Neuron (in vitro differentiated cells): ENCODE data around the gene CLDN14.

ENCODE experiments used
- H2AFZ ChIP-seq: one replicate; pipeline ENCODE4 v1.6.1; 2013; ENCODE audit warnings: low read depth, mild to moderate bottlenecking, inconsistent platforms, low read length, moderate library complexity
- H3K27me3 ChIP-seq: one replicate; pipeline ENCODE4 v1.6.1; 2013; ENCODE audit warnings: low read length; ENCODE audit not compliant: insufficient read depth
- H3K36me3 ChIP-seq: one replicate; pipeline ENCODE4 v1.6.1; 2013; ENCODE audit warnings: low read length; ENCODE audit not compliant: insufficient read depth
- H3K4me1 ChIP-seq: one replicate; pipeline ENCODE4 v1.6.1; 2013; ENCODE audit warnings: low read length; ENCODE audit not compliant: insufficient read depth
- H3K4me3 ChIP-seq: 2 replicates; pipeline ENCODE4 v1.5.1; 2013; ENCODE audit warnings: mild to moderate bottlenecking, low read length, moderate library complexity
- H3K9me3 ChIP-seq: one replicate; pipeline ENCODE4 v1.6.1; 2013; ENCODE audit warnings: low read length

Gene CLDN14

DNA sequence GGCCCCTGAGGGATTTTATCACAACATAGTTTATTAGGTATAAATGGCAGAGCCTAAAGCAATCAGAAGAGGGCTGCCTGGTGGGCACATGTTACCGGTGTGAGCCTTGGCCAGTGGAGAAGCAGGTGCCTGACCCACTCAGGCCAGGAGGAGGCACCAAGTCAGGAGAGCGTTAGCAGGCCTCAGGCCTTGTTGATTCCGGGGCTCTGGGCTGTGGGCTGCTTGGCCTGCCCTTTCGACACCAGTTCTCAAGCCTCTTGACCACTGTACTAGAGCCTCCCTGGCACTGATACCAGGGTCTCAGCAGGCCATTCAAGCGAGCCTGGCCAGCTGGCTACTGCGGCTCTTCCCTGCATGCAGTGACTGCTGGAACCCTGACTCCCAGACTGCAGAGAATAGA, 20.8 kb downstream of the CLDN14 start:
- Histone ChIP-seq H3K9me3 (no peaks in the 10 kb centered on the region), H3K27me3 (peaks cover 4% of the 10 kb centered on the region), H3K4me3 (no peak overlapping the region), H3K36me3 (no peaks in the 10 kb centered on the region), H3K4me1 (no peaks in the 10 kb centered on the region), H2AFZ (no peak overlapping the region)

GRCh38 chr21:36456729-36457414, 23.1 kb downstream of the CLDN14 start:
- no peaks in the 10 kb centered on the region for H3K36me3 ChIP-seq
- H3K4me3 ChIP-seq, result no peak overlapping the region

GRCh38 chr21:36454706-36455105, 25.2 kb downstream of the CLDN14 start:
- no peak overlapping the region for H2AFZ ChIP-seq
- no peaks in the 10 kb centered on the region for H3K27me3 ChIP-seq
- no peaks in the 10 kb centered on the region for H3K4me1 ChIP-seq
- no peaks in the 10 kb centered on the region for H3K36me3 ChIP-seq
- H3K4me3 ChIP-seq, result no peak overlapping the region
- no peaks in the 10 kb centered on the region for H3K9me3 ChIP-seq

More at GRCh38 chr21:36456729-36457414, 23.1 kb downstream of the CLDN14 start:
- peaks cover 4% of the 10 kb centered on the region for H3K27me3 ChIP-seq
- H3K9me3 ChIP-seq, result no peaks in the 10 kb centered on the region
- H2AFZ ChIP-seq, result no peak overlapping the region
- H3K4me1 ChIP-seq, result no peaks in the 10 kb centered on the region

GRCh38 chr21:36454093-36454531, 25.8 kb downstream of the CLDN14 start:
- H2AFZ ChIP-seq, result no peak overlapping the region
- H3K4me3 ChIP-seq, result no peak overlapping the region
- no peaks in the 10 kb centered on the region for H3K9me3 ChIP-seq
- no peaks in the 10 kb centered on the region for H3K4me1 ChIP-seq
- no peaks in the 10 kb centered on the region for H3K36me3 ChIP-seq
- no peaks in the 10 kb centered on the region for H3K27me3 ChIP-seq

GRCh38 chr21:36452281-36452825, 27.6 kb downstream of the CLDN14 start:
- H3K36me3 ChIP-seq, result no peaks in the 10 kb centered on the region
- no peak overlapping the region for H3K4me3 ChIP-seq
- no peaks in the 10 kb centered on the region for H3K9me3 ChIP-seq
- H3K4me1 ChIP-seq, result no peaks in the 10 kb centered on the region
- H2AFZ ChIP-seq, result no peak overlapping the region
- H3K27me3 ChIP-seq, result no peaks in the 10 kb centered on the region

DNA sequence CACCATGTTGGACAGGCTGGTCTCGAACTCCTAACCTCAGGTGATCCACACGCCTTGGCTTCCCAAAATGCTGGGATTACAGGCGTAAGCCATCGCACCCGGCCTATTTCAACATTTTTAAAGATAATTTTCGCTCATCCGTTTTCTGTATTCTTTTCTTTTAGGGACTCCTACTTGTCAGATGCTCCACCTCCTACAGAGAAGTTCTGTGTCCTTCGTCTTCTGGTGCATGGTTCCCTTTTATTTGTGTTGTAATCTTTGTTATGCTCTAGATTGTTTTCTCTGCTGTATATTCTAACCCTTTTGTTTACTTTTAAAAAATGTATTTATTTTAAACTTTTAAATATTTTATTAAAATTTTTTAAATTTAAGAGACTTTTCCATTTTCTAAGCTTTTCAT, 28.4 kb downstream of the CLDN14 start:
- Histone ChIP-seq H3K9me3 (no peaks in the 10 kb centered on the region), H3K36me3 (no peaks in the 10 kb centered on the region)

DNA sequence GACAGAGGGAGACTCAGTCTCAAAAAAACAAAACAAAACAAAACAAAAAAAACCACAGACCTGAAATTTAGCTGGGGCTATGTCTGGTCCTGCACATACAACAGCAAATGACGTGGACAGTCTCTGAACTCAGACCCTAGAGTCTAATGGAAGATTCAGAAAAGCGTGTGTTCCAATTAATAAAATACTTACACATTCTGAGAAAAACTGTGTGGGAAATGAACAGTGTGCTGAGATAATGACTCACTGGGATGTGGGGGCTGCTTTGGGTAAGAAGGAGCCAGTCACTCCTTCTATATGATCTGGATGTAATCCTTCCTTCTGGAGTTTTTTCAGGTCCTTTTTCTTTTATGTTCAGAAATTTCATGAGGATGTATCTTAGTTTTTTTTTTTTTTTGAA, 29.4 kb downstream of the CLDN14 start:
- no peaks in the 10 kb centered on the region for H3K27me3 ChIP-seq
- H2AFZ ChIP-seq, result no peak overlapping the region
- H3K36me3 ChIP-seq, result no peaks in the 10 kb centered on the region
- H3K4me3 ChIP-seq, result no peak overlapping the region
- H3K4me1 ChIP-seq, result no peaks in the 10 kb centered on the region
- no peaks in the 10 kb centered on the region for H3K9me3 ChIP-seq

More for the DNA sequence above, 28.4 kb downstream of the CLDN14 start:
- Histone ChIP-seq H3K4me3 (no peak overlapping the region), H3K4me1 (no peaks in the 10 kb centered on the region), H3K27me3 (no peaks in the 10 kb centered on the region), H2AFZ (no peak overlapping the region)

DNA sequence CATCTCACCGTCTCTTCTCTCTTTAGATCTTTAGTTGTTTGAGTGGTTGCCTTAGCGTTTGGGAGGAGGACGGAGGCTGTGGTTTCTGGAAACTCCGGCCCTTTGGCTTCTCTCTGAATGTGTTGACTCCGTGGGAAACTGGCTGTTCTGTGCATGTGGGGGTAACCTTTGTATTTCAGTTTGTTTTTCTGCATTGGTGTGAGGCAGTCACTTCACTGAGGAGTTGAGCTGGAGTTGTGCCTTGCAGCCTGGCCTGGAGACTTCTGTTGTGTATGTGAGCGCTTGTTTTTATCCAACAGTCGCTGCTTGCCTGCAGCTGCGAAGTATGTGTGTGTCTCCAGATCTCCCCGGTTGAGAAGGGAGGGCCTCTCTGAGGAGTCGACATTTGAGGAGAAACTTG, 33.6 kb downstream of the CLDN14 start:
- Histone ChIP-seq H3K27me3 (no peaks in the 10 kb centered on the region), H2AFZ (no peak overlapping the region), H3K4me1 (no peaks in the 10 kb centered on the region), H3K36me3 (no peaks in the 10 kb centered on the region), H3K9me3 (no peaks in the 10 kb centered on the region), H3K4me3 (no peak overlapping the region)

- H2AFZ ChIP-seq, result no peak overlapping the region
- H3K9me3 ChIP-seq, result no peaks in the 10 kb centered on the region
- H3K36me3 ChIP-seq, result no peaks in the 10 kb centered on the region
- H3K4me3 ChIP-seq, result no peak overlapping the region
- H3K27me3 ChIP-seq, result no peaks in the 10 kb centered on the region
- H3K4me1 ChIP-seq, result no peaks in the 10 kb centered on the region
Measured at GRCh38 chr21:36441715-36442114, 38.2 kb downstream of the CLDN14 start.

GRCh38 chr21:36437745-36438128, 42.2 kb downstream of the CLDN14 start:
- no peak overlapping the region for H3K4me3 ChIP-seq
- H2AFZ ChIP-seq, result no peak overlapping the region
- H3K9me3 ChIP-seq, result no peaks in the 10 kb centered on the region
- no peaks in the 10 kb centered on the region for H3K36me3 ChIP-seq
- H3K4me1 ChIP-seq, result no peaks in the 10 kb centered on the region
- H3K27me3 ChIP-seq, result no peaks in the 10 kb centered on the region

DNA sequence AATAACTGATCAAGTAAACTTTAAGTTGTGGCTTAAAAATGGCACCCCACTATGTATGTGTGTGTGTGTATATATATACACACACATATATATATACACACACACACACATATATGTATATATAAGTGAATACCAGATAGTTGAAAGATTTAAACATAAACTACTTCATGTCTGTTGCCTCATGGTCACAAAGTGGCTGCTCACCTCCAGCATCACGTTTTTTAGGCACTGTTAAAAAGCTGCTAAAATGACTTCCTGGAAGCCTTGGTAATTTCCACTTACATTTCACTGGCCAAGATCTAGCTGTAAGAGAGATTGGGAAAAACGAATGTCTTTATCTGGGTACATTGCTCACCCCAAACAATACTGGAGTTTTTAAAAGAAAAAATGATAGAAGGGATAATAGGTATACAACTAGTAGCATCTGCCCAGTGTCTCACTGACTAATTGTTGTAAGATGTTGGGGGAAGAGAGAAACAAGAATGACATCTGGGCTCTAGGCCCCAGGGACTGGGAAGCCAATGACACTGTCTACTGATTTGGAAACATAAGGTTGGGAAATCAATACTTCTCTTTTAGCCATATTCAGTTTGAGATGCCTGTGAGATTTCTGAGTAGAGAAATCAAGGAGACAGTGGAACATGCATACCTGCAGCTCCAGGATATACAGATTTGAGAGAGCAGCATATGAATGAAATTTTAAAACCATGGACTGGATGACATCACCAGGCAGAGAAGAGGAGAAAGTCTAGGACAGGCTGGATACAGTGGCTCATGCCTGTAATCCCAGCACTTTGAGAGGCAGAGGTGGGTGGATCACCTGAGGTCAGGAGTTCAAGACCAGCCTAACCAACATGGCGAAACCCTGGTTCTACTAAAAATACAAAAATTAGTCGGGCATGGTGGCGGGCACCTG, 42.8 kb downstream of the CLDN14 start:
- Histone ChIP-seq H3K4me1 (no peaks in the 10 kb centered on the region), H3K9me3 (no peaks in the 10 kb centered on the region), H3K4me3 (no peak overlapping the region), H3K36me3 (no peaks in the 10 kb centered on the region), H3K27me3 (no peaks in the 10 kb centered on the region), H2AFZ (no peak overlapping the region)

GRCh38 chr21:36434144-36434543, 45.8 kb downstream of the CLDN14 start:
- Histone ChIP-seq H3K9me3 (no peaks in the 10 kb centered on the region), H3K27me3 (no peaks in the 10 kb centered on the region), H3K4me1 (peaks cover 3% of the 10 kb centered on the region), H2AFZ (no peak overlapping the region), H3K4me3 (no peak overlapping the region), H3K36me3 (no peaks in the 10 kb centered on the region)

DNA sequence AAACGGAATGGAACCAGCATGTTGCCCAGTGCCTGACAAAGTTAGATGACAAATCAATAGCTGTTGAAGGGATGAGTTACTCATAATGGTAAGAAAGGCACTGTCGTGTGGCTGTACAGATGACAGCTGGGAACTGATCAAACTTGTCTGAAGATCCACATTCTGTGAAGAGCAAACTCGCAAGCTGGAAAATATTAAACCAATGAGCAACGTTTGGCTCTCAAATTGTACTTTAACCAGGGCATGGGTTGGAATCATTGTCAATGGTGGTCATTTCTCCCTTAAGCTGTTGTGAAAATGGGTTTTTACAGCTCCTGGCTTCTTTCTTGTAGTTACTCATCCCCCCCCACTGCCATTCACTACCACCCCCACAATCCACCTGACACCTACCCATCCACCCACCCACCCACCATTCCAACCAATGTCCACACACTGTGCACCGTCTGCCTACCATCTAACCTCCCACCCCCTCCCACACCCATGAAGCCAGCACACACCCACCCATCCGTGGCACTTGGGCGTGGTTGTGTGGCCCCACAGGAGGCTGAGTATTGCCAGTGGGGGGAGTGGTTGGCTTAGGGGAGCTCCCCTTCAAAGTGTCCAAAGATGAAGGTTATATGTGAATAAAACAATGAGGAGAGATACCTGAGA, 46.7 kb downstream of the CLDN14 start:
- H3K27me3 ChIP-seq, result no peaks in the 10 kb centered on the region
- peaks cover 3% of the 10 kb centered on the region for H3K4me1 ChIP-seq
- H3K4me3 ChIP-seq, result no peak overlapping the region

More for the DNA sequence above, 46.7 kb downstream of the CLDN14 start:
- H2AFZ ChIP-seq, result no peak overlapping the region
- H3K36me3 ChIP-seq, result no peaks in the 10 kb centered on the region
- no peaks in the 10 kb centered on the region for H3K9me3 ChIP-seq
